GM18502 (cell line): ENCODE data around the gene RO60.

Source experiments
- ATAC-seq: cut with Tn5 transposase; IDR thresholded peaks from one replicate; pipeline ENCODE4 v1.9.1; 2021; ENCODE audit warnings: mild to moderate bottlenecking; ENCODE audit not compliant: unreplicated experiment, poor library complexity

The RO60 gene

DNA sequence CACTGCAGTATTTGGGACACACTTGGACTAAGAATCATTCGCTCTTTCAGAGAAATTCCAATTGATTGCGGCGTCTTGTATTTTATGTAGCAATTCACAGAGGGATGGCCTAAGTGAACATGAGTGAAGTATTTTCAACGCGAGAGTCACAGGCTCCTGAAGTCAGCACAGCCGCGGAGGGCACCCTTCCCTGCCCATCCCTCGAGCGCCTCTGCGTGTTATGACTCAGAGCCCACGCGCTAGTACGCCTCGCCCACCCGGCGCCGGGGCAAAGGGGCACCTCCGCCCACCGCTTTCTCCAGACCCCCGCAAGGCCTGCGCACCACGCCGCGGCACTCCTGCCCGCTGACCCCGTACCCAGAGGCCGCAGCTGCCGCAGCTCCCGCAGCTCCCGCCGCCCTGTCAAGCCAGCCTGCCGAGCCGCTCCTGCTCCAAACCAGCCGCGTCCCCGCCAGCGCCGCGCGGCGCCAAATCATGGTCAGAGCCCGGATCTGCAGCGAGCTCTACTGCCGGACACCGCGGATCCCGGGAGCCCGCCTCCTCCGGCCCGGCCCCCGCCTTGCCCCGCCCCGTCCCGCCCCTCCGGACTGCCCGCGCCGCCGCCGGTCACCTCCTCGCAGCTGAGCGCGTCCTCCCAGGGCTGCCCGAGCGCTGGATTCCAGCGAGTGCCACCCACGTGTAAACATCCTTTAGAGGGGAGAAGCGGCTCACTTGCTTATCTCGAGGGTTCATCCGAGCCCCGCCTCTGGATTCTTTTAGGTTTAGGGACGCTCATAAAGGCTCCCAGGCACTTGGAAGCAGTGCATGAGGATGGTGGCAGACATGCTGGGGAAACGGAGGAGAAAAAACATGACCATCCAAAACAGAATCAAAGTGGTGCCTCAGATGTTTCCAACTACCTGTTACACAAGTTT, 45.8 kb downstream of the RO60 start, which contains the start of gene GLRX2:
Gene GLRX2, minus strand, starts transcription at position 508 of the 914 bp plus-strand sequence. Its CDS starts 32 bp downstream, at position 476.
- peak; percentile 92 for ATAC-seq

DNA sequence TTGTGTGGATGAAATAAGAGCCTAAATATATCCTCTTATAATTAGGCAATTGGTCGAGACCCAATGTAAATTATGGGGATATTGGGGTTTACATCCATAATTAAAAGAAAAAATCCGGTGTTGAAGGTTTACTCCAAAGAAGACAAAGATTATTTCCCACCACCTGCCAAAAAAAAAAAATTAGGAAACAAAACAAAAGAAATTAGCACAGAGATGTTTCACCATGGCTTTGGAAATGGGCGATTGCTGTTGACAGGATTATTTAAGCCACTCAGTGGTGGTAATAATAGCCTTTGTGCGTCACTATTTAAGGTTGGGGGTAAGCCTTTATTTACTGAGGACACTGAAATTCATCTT, 46.4 kb downstream of the RO60 start:
- ATAC-seq, result no peak

DNA sequence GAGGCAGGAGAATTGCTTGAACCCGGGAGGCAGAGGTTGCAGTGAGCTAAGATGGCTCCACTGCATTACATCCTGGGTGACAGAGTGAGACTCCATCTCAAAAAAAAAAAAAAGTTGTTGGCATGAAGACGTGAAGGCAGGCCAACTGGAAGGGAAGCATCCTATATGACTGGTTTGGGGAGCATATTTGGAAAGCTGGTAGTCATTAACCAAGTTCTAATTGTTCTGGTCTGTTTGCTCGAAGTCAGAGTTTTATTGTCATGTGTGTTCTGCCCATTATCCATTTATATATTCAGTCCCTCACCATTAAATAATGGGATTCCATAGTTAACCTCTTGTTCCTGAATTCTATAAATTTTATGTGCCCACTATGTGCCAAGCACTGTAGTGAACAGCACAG, 49.1 kb downstream of the RO60 start:
- ATAC-seq, result no peak
